Keratinocyte (primary cell): ENCODE measurements around the gene TUT1. TPM values are rescaled to one million over a fixed set of nuclear protein-coding genes. Genes with fewer than 3 reads are reported as not detected.

Experiments
- DNase-seq: peaks from one replicate; pipeline ENCODE4 v3.0.0-alpha.2; 2011; ENCODE audit warnings: low read depth, missing footprints, low spot score
- FAIRE-seq: peaks from 2 replicates; lab custom pipeline; 2011; peaks lifted over from hg19 to GRCh38; lab: Jason Lieb, UNC
- H2AFZ ChIP-seq: 2 replicates; pipeline ENCODE4 v1.6.0; 2012; ENCODE audit warnings: low read length, control low read depth, inconsistent platforms; ENCODE audit not compliant: control insufficient read depth
- H3K27ac ChIP-seq: 2 replicates; pipeline ENCODE4 v1.5.1; 2011; ENCODE audit warnings: low read length; ENCODE audit not compliant: control insufficient read depth, insufficient read depth
- H3K27me3 ChIP-seq: 3 replicates; pipeline ENCODE4 v1.6.0; 2011; ENCODE audit warnings: low read length; ENCODE audit not compliant: control insufficient read depth, insufficient read depth; ENCODE audit errors: extremely low read depth
- H3K36me3 ChIP-seq, 2 experiments: 2 replicates in 1 of 2; 3 replicates in 1 of 2; pipeline ENCODE4 v1.5.1; 2011; ENCODE audit warnings: low read length in 2 of 2, mild to moderate bottlenecking in 1 of 2; ENCODE audit not compliant: control insufficient read depth in 2 of 2, insufficient read depth in 2 of 2; ENCODE audit errors: extremely low read depth in 1 of 2
- H3K4me1 ChIP-seq: 3 replicates; pipeline ENCODE4 v1.5.1; 2011; ENCODE audit warnings: low read length; ENCODE audit not compliant: control insufficient read depth, insufficient read depth; ENCODE audit errors: extremely low read depth
- H3K4me2 ChIP-seq: 3 replicates; pipeline ENCODE4 v1.6.0; 2011; ENCODE audit warnings: low read depth, low read length; ENCODE audit not compliant: control insufficient read depth, insufficient read depth; ENCODE audit errors: extremely low read depth
- H3K4me3 ChIP-seq, 3 experiments: fragments of 200-600 bp in 1 of 3; sonication (generic) in 1 of 3; 2 replicates in 2 of 3; 3 replicates in 1 of 3; pipeline ENCODE4 v1.5.1; 2011 to 2016; ENCODE audit warnings: low read length in 3 of 3, mild to moderate bottlenecking in 3 of 3, control low read depth in 2 of 3, inconsistent platforms in 1 of 3, low read depth in 1 of 3, mixed read lengths in 1 of 3, mixed run types in 1 of 3, moderate library complexity in 1 of 3; ENCODE audit not compliant: control insufficient read depth in 2 of 3, insufficient read depth in 2 of 3; ENCODE audit errors: extremely low read depth in 1 of 3
- H3K79me2 ChIP-seq: 2 replicates; pipeline ENCODE4 v1.6.0; 2012; ENCODE audit warnings: low read length; ENCODE audit not compliant: control insufficient read depth, insufficient read depth
- H3K9ac ChIP-seq: 3 replicates; pipeline ENCODE4 v1.6.0; 2011; ENCODE audit warnings: low read length; ENCODE audit not compliant: control insufficient read depth, insufficient read depth; ENCODE audit errors: extremely low read depth
- H3K9me1 ChIP-seq: 3 replicates; pipeline ENCODE4 v1.6.0; 2011; ENCODE audit warnings: low read length; ENCODE audit not compliant: control insufficient read depth, insufficient read depth; ENCODE audit errors: extremely low read depth
- H3K9me3 ChIP-seq: 2 replicates; pipeline ENCODE4 v1.5.1; 2012; ENCODE audit warnings: low read depth, low read length; ENCODE audit not compliant: control insufficient read depth
- H4K20me1 ChIP-seq: 3 replicates; pipeline ENCODE4 v1.6.0; 2011; ENCODE audit warnings: low read length; ENCODE audit not compliant: control insufficient read depth, insufficient read depth; ENCODE audit errors: extremely low read depth
- CTCF ChIP-seq, 3 experiments: IDR thresholded peaks in 1 of 3; conservative IDR thresholded peaks in 1 of 3; optimal IDR thresholded peaks in 1 of 3; 2 replicates in 2 of 3; 3 replicates in 1 of 3; pipeline versions ENCODE3 to v1.5.1; 2011; ENCODE audit warnings: low read length in 3 of 3, mild to moderate bottlenecking in 3 of 3, moderate library complexity in 2 of 3, control low read depth in 1 of 3, inconsistent platforms in 1 of 3; ENCODE audit not compliant: insufficient read depth in 2 of 3; ENCODE audit errors: extremely low read depth in 1 of 3
- EZH2 ChIP-seq: IDR thresholded peaks from one replicate; pipeline ENCODE4 v1.6.1; 2012; ENCODE audit warnings: inconsistent platforms, mild to moderate bottlenecking, low read length, moderate library complexity
- dilution Hi-C: fragments of 300-500 bp; cut with MboI; formaldehyde crosslinking; loops from one replicate; pipeline ENCODE4 v1.7.0; 2020; ENCODE audit warnings: low sequenced_read_pairs; ENCODE audit not compliant: extremely low pct_ligation_motif_present
- polyA plus RNA-seq, 5 experiments: library from polyadenylated mRNA; depleted of rRNA in 3 of 5; stranded (reverse) in 3 of 5; stranded (forward) in 1 of 5; unstranded in 1 of 5; fragments of >200 nt; gene quantifications; 1 replicate in 1 of 5; 2 replicates in 3 of 5; 3 replicates in 1 of 5; pipeline versions ENCODE4 v1.2.1 to v1.2.3, GENCODE V29; 2011 to 2012; ENCODE audit warnings: missing spikeins in 2 of 5, low read depth in 1 of 5, low replicate concordance in 1 of 5

The TUT1 gene
- polyA plus RNA-seq, 1 donor (not counting 4 experiments of a cell fraction or from before 2014, with no cell fraction given) = 10.5 TPM

GRCh38 chr11:62543680-62544444 lies 47.5 kb downstream of the TUT1 start:
- Histone ChIP-seq H3K4me3 (peak overlapping the region; percentile 86 to 100 (median 89)), H3K4me2 (peak overlapping the region; percentile 98), H3K4me1 (peaks cover 59% of the 10 kb centered on the region), H3K27ac (peak overlapping the region; percentile 94), H3K79me2 (peaks cover 76% of the 10 kb centered on the region), H3K27me3 (no peaks in the 10 kb centered on the region), H3K36me3 (peaks cover 13 to 30% of the 10 kb centered on the region in 2 experiments), H3K9me1 (peaks cover 6% of the 10 kb centered on the region), H3K9ac (peak overlapping the region; percentile 93), H2AFZ (no peak overlapping the region), H3K9me3 (no peaks in the 10 kb centered on the region), H4K20me1 (peaks cover 39% of the 10 kb centered on the region)
- no peak for TF ChIP-seq CTCF (optimal IDR thresholded peaks at IDR 0.05 in 1 of 3, IDR thresholded peaks at IDR 0.05 in 1 of 3, conservative IDR thresholded peaks at IDR 0.05 in 1 of 3; ENCODE audit: extremely low read depth in 1 of 3, insufficient read depth in 2 of 3, low read length in 3 of 3)
- no peak for TF ChIP-seq EZH2
- DNase-seq (no peak), FAIRE-seq (no peak)
- dilution Hi-C loops = no loop called here

GRCh38 chr11:62542750-62543567 lies 48.4 kb downstream of the TUT1 start:
- no peaks in the 10 kb centered on the region for H3K27me3 ChIP-seq

More at GRCh38 chr11:62542750-62543567, 48.4 kb downstream of the TUT1 start:
- no peak overlapping the region for H2AFZ ChIP-seq
- H3K9me3 ChIP-seq = no peaks in the 10 kb centered on the region
- FAIRE-seq (peak; percentile 84), DNase-seq (no peak)
- peaks cover 10% of the 10 kb centered on the region for H3K9me1 ChIP-seq
- H3K4me1 ChIP-seq = peaks cover 60% of the 10 kb centered on the region
- peaks cover 18 to 33% of the 10 kb centered on the region in 2 experiments for H3K36me3 ChIP-seq
- H3K4me2 ChIP-seq = peak overlapping the region; percentile 98
- peak overlapping the region; percentile 94 for H3K27ac ChIP-seq
- TF ChIP-seq CTCF (optimal IDR thresholded peaks at IDR 0.05 in 1 of 3, IDR thresholded peaks at IDR 0.05 in 1 of 3, conservative IDR thresholded peaks at IDR 0.05 in 1 of 3; ENCODE audit: extremely low read depth in 1 of 3, insufficient read depth in 2 of 3, low read length in 3 of 3) (peak in 2 of 3 experiments; percentile 90 to 99), EZH2 (no peak)
- peaks cover 48% of the 10 kb centered on the region for H4K20me1 ChIP-seq
- dilution Hi-C loops = no loop called here
- H3K4me3 ChIP-seq = peak overlapping the region; percentile 86 to 100 (median 89)
- peaks cover 85% of the 10 kb centered on the region for H3K79me2 ChIP-seq
- peak overlapping the region; percentile 93 for H3K9ac ChIP-seq
